GM18520 (cell line): ENCODE data around the gene TP73.

Source experiments
- ATAC-seq: cut with Tn5 transposase; IDR thresholded peaks from one replicate; pipeline ENCODE4 v1.9.1; 2021; ENCODE audit not compliant: unreplicated experiment

The TP73 gene

DNA sequence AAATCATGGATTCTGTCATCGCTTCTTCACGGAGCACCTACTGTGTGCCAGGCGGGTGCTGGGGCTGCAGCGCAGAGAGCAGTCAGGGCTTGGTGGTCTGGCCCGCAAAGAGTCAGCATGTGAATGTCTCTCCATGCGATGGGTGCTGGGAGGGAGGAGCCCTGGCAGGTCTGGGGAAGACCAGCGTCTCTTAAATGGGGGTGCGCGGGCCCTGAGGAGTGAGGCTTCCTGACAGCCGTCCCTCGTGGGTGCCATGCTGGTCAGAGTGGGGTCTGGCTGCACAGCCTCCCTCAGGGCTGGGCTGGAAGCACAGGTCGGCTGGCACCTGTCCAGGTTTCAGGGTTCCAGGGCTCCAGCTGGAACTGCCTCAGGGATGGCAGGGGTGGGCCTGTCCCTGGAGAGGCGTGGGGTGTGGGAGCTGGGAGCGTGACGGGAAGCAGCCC is 18.5 kb downstream of the TP73 start:
- ATAC-seq = no peak

DNA sequence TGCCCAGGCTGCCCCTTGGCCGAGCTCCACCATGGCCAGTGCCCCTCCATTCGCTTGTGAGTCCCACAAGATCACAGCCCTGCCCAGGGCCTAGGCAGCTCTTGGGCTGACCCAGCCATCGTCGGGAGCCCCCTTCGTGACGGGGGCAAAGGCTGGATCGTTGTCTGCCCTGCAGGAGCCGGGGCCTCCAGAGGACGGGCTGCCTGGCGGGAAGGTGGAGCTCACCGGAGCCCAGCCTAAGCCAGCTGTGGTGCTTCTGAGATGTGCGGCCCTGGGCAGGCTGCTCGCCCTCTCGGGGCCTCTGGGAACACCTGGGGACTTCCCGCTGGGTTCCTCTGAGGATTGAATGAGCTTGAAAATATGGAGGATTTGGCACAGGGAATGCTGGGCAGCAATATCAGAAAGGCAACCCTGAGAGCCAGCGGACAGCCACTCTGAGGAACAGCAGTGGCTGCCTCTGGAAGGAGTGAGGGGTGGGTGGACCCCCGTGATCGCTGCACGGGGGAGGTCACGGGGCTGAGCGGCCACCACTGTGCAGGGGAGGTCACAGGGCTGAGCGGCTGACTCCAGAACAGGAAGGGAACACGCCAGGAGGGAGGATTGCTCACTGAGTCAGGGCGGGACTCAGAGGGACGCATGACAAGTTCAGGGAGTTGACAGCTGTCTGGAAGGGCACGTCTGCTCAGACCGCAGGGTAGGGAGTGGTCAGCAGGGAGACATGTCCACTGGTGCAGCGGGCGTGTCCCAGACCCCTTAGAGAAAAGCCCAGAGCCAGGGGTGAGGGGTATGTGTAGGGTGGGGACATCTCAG is 19.3 kb downstream of the TP73 start:
- no peak for ATAC-seq

DNA sequence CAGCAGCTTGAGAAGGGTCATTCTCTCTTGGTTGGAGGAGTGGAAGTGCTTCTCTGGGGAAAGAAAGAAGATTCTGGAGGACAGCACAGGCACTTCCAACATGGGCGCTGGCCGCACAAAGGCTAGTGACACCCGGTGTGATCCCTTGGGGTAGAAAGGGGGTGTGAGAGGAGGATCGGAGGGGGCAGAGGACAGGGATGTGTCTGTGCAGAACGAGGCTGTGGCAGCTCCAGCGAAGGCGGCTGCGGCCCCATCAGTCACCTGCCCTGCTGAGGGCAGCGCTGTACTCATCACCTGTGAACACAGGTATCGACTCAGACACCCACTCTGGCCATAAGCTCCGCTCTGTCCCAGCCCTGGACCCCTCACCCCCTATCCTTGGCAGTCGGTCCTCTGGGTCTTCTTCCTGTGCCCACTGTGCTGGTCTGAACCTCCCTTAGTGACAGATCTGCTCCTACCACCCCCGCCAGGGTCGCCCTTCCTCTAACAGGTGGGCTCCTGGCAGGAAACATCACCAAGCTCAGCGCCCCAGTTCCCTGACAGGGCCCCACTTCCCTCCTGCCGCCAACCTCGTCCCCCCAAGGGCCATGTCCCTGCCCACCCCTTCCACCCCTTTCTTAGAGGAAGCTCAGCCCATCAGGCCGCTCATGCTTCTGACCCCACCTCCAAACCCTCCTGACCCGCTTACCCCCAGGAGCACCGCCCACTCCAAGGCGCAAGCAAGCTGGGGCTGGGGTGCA is 20.1 kb downstream of the TP73 start:
- ATAC-seq = no peak

DNA sequence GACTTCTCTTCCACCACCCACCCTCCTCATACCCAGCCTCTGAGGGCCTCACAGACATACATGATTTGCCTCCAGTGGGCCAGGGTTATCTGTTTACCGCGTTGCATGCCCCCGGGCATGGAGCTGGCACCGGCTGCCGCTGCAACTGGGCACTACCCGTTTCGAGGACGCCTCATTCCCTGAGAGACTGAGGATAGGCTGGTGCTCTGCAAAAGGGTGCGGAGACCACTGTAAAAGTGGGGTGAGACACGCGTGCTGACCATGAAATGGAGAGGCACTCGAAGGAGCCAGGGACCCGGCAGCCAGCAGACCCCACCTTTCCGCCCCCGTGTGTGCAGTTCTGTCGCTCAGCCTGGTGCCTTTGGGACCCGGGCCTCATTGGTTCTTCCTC is 20.6 kb downstream of the TP73 start:
- ATAC-seq = no peak

DNA sequence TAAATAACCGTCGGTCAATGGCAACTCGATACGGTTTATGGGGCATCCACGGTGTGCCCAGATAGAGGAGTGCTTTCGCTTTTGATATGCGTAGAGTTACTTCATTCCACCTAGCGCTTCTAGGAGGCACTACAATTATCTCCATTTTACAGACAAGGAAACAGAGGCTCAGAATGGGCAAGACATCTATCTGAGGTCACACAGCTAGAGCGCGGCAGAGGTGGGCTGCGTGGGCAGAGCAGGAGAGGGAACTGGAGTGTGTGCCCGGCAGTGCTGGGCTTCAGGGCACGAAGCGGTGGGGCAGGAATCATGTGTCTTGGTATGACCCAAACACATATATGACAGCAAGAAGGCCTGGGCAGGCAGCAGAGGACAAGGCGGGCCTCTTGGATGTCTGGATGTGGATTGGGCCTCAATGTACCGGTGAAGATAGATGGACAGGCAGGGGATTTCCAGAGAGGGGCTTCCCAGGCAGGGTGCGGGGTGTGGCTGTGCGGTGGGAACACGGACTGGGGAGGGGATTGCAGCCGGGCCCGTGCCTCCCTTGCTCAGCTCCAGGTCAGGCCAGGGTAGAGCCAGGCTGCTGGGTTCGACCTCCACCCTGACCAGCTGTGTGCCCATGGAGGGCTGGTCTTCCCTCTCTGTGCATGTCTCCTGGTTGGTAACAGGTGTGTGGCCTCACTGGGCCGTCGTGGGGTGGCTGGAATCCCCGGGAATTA is 21.2 kb downstream of the TP73 start:
- ATAC-seq = no peak

DNA sequence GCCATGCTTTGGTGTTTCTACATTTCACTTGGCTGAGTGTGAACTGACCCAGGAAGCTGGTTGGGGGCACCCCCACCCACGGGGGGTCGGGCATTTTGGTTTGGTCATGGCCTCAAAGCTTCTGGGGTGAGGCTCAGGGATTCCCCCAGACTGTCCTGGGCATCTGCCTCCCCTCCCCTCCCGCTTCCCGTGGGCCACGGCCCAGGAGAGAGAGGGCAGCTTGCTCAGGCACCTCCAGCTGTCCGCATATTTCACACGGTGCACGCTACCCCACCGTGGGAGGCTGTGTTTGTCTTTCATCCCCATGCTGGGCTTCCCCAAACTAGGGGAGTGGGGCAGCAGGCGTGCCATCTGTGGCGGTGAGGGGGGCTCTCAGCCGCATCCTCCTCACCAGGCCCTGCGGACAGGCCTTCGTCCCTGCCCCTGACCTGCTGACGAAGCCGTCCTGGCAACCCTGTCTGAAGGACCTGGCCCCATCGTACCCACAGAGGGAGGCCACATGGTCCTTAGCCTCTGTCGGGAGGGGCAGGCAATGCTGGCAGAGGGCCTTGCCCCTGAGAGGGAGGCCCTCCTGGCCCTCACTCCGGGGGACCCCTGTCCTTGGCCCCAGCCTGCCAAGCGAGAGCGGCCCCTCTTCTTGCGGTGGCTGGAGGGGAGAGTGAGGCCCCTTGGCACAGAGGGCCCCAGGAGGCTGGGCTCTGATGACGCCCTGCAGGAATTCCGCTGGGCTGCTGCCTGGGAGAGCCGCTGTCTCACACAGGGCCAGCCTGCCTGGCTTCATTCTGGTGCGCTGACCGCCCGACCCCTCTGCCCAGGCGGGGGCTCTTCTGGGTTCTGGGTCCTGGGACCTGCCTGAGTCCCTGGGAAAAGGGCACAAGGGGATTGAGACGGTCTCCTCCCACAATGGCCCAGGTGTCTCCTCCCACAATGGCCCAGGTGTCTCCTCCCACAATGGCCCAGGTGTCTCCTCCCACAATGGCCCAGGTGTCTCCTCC is 22.1 kb downstream of the TP73 start:
- no peak for ATAC-seq

DNA sequence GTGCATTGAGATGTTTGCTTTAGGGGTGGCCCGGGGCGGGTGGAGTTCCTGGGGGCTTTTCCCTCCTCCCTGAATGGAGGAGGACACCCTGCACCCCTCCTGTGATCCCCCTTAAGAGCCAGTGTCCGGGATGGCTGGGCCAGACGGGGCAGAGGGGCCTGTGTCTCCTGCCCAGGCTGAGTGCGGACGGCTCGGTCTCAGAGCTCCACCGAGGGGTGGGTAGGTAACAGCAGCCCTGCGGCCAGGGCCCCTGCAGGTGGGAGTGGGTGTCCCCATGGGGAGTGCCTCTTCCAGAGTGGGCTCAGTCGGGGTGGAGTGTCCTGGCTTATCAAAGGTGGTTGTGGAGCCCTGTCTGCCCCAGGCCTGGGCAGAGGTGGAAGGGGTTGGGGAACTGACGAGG is 23.1 kb downstream of the TP73 start:
- ATAC-seq = no peak

DNA sequence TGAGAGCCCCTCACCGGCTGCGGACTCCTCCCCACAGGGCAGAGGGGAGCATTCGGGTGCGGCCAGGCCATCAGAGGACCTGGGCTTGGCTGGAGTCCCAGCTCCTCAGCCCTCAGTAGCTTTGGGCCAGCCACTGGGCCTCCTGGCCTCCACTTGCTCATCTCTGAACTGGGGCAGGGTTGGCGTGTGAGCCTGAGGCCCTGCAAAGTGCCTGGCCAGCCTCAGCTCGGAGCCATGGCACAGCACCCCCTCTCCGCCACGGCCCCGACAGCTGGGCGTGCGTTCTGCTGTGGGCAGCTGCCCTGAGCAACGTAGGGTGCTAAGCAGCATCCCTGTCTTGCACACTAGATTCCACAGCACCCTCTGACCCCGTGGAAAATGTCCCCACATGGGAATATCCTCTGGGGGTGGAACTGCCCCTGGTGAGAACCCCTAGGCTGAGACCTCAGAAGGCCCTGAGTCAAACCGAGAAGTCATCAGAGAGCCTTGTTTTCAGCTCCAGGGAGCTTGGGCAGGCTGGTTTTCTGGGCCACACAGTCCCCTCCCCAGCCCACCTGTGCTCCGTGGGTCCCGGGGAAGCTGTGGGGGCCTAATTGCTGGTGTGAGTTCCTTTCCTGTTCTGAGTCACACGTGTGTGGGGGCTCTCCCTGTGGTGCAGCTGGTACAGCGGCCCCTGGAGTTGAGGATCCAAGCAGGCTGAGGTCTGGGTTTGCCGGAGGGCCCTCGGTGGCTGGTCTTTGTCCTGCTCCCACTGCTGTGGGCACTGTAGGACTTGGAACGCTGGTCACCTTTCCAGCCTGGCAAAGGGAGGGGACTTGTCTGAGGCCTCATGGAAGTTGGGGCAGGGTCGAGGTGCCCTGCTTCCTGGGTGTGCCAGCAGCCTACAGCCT is 24.5 kb downstream of the TP73 start:
- ATAC-seq = peak; percentile 31

DNA sequence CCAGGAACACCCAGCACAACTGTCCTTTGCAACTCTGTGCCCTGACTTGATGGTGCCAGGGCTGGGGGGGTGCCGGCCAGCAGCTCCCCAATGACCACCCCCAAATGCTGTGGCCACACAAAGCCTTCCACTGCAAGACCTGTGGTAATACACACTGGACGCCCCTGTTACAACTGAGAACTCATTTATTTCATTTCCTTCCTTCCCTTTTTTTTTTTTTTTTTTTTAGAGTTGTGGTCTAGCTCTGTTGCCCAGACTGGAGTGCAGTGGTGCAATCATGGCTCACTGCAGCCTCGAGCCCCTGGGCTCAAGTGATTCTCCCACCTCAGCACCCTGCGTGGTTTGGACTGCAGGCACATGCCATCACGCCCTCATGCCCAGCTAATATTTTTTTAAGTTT is 25.2 kb downstream of the TP73 start:
- ATAC-seq = no peak

DNA sequence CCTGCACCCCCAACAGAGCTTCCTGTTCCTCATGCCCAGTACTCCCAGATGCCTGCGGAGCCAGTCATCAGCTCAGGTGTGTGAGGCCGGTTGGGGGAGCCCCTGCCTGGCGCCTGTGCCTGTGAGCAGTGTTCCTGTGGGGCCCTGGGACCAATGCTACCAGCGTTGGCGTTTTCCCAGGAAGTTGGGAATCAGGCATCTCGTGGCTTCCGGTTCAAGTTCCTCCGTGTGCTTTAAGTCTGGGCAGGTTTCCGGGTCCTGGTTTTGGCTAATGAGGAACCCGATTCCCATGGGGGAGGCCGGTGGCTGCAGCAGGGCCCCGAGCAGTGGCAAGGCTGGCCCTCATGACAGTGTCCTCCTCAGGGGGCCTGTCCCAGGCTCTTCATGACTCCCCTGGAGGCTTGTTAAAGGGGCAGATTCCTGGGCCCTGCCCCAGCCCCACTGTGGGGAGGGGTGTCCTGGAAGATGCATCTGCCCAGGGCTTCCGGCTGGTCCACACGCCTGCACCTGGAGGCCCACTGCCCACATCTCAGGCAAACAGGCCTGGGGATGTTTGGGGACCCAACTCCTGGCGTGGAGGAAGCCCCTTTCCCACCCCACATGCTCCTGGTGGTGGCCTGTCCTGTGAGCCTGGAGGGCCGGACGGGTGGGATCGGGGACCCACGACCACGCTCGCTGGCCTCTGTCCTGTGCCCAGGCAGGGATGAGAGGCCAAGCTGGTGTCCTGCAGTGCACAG is 26.2 kb downstream of the TP73 start:
- no peak for ATAC-seq

DNA sequence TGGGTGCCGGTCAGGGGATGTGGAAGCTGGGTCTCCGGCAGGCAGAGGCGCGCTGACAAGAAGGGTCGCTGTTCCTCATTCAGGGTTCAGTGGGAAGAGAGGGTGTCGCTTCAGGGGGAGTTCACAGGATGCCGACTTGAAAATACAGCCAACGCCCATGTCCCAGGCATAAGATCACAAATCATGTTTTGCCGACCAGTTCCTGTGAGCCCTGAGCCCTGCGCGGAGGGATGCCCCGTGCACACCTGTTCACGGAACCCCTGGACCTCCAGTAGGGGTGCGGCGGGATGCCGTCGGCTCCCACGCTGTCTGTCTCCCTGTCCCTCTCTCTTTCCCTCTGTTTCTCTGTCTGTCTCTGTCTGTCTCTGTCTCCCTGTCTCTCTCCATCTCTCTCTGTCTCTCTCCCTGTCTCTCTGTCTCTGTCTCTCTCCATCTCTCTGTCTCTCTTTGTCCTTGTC is 26.8 kb downstream of the TP73 start:
- ATAC-seq = no peak

DNA sequence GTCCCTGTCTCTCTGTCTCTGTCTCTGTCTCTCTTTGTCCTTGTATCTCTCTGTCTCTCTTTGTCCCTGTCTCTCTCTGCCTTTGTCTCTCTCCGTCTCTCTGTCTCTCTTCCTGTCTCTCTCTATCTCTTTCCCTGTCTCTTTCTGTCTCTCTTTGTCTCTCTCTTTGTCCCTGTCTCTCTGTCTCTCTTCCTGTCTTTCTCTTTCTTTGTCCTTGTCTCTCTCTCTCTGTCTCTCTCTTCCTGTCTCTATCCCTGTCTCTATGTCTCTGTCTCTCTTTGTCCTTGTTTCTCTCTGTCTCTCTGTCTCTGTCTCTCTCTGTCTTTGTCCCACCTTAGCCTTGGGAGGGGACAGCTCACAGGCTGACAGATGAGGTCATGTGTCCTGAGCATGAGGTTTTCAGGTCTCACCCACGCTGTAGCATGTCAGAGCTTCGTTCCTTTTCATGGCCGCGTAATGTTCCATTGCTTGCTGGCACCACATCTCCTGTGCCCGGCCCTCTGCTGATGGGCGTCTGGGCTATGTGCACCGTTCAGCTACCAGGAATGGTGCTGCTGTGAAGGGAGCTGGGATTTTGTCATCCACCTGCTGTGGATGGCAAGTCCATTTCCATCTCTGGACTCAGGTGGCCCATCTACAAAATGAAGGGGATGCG is 27.6 kb downstream of the TP73 start:
- no peak for ATAC-seq

DNA sequence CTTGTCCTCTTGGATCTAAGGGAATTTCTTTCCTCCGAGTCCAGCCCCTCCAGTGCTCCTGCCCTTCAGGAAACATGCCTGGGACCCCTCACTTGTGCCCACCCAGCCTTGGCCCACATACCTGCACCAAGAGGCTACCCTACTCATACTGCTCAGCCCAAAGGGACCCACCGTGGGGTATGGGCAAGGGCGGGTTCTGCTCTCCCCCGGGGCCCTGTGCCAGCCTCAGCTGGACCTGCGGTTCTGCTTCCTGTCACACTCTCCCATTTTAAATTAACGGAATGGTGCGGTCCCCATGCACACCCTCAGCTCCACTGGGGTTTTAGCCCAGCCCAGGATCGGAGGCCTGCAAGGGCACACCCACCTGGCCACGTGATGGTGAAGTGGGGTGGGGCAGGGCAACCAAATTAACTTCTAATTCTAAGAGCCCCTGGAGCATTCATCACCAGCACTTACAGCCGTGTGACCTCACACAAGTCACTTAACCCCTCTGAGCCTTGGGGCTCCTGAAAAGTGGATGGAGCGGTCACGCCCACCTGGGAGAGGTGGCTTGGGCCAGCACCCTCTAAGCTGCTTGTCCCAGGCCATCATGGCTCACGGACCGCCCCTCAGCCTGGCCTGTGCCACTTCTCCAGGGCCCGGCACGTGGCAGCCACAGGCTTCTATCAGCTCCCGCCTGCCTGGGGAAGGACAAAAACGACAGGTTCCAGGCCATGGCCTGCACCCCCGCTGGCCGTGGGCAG is 28.3 kb downstream of the TP73 start:
- ATAC-seq = no peak

DNA sequence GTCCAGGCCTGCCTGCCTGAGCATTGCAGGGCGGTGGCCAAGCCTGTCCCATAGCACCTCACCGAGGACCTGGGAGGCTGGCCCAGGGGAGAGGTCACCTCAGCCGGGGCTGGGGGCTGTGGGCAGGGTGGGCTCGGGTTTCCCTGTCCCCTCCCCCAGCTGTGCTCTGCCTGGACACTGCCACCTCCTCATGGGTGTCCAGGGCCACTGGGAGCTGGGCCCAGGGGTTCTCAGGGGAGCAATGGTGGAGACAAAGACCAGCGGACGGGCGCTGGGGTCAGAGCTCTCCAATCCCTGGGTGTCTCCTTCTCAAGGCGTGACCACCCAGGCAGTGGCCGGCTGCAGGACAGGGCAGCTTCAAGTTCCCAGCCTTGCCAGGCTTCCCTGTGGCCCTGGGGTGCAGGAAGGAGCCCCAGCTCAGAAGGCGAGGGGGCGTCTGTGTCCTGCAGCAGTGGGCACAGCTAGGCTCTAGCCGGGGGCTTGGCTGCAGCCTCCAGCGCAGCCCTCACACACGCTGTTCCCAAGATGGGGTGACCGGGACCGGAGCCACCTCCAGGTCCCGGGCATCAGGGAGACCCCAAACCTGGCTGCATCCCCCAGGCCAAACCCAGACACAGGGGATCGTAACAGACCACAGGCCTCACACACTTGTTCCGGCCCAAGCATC is 29.0 kb downstream of the TP73 start:
- ATAC-seq = no peak

DNA sequence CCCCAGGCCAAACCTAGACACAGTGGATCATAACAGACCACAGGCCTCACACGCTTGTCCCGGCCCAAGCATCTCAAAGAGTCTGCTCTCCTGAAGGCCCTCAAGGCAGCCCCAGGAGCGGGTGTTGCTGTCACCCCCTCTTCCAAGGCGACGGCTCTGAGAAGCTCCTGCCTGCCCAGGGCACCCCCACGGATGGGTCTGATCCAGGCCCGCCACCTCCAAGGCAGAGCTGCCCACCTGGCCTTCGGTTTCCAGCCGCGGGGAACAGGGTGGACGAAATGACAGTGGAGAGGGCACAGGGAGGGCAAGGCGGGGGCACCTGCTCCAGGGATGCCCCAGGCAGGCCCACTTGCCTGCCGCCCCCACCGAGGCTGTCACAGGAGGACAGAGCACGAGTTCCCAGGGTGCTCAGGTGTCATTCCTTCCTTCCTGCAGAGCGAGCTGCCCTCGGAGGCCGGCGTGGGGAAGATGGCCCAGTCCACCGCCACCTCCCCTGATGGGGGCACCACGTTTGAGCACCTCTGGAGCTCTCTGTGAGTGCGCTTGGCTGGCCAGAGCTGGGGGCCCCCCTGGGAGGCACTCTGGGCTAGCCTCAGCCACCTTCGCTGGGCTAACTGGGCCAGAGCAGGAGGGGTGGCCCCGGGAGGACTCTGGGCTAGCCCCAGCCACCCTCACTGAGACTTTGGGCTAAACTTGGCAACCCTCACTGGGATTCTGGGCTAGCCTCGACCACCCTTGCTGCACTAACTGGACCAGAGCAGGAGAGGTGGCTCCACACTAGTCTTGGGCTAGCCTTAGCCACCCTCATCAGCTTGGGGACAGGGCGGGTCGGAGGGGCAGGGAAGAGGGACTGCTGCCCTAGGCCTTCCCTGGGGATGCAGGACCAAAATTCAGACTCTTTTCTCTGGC is 29.8 kb downstream of the TP73 start:
- ATAC-seq = no peak

DNA sequence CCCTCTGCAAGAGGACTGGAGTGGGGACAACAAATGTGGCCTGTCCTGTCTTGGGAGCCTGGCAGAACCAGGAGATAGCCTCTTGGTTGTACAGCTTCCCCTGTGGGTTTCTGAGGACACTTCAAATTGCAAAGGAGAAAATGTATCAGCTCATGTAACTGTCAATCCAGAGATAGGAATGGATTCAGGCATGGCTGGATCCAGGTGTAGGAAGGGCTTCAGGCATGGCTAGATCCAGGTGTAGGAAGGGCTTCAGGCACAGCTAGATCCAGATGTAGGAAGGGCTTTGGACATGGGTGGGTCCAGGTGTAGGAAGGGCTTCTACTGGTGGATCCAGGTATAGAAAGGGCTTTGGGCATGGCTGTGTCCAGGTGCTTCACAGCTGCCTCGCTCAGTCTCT is 30.9 kb downstream of the TP73 start:
- no peak for ATAC-seq
